ENCODE measurements around the gene SLC35E2B. TPM values are rescaled to one million over a fixed set of nuclear protein-coding genes. Genes with fewer than 3 reads are reported as not detected.

Gene SLC35E2B
- total RNA-seq, 1 donor, result 32.8 TPM

DNA sequence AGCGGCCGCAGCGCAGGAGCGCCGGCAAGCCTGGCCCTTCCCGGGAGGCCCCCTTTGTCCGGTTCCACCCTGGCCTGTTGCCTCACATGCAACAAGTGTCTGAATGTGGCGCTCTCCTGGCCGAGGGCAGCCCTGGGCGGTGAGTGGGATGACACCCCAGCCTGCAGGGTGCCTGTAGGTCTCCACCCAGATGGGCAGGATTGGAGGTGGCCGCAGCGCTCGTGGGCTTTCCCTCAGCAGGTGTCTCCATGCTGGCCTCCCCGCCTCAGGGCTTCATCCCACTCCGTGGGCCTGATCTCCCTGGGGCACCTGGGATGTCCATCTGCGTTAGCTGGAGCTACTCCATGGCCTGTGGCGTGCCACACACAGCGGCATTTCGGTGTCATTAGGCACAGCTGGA lies 75.8 kb downstream of the SLC35E2B start:
- DNase-seq (ENCODE audit: low read depth), result no peak
- TF ChIP-seq, protein P1, sequence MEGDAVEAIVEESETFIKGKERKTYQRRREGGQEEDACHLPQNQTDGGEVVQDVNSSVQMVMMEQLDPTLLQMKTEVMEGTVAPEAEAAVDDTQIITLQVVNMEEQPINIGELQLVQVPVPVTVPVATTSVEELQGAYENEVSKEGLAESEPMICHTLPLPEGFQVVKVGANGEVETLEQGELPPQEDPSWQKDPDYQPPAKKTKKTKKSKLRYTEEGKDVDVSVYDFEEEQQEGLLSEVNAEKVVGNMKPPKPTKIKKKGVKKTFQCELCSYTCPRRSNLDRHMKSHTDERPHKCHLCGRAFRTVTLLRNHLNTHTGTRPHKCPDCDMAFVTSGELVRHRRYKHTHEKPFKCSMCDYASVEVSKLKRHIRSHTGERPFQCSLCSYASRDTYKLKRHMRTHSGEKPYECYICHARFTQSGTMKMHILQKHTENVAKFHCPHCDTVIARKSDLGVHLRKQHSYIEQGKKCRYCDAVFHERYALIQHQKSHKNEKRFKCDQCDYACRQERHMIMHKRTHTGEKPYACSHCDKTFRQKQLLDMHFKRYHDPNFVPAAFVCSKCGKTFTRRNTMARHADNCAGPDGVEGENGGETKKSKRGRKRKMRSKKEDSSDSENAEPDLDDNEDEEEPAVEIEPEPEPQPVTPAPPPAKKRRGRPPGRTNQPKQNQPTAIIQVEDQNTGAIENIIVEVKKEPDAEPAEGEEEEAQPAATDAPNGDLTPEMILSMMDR (IDR thresholded peaks at IDR 0.05; ENCODE audit: insufficient read depth, low read depth, low read length), result no peak

DNA sequence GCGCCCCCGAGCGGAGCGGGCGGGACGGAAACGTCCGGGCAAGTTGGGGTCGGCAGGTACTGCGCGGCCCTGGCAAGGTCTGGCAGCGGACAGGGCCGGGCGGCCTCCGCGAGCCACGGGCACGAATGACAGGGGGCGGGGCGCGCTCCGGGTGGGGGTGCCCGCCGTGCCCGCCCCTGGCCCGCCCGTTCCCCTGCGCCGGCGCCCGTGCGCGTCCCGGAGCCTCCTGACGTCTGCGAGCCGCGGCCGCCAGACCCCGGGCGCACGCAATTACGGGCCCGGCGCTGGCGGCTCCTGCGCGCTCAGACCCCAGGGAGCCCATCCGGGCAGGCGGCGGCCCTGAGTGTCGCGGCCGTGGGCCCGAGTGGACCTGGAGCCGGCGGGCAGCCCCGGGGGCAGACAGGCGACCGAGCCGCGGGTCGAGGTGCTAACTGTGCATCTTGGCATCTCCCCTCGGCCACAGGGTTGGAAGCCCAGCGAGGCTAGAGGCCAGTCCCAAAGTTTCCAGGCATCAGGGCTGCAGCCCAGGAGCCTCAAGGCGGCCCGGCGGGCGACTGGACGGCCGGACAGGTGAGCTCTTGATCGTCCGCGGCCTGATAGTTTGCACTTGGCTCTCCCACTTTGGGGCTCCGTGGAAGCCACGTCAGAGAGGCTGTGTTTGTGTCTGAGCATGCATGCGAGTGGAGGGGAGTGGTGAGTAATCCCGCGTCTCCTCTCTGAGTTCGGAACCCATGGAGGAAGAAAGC lies 76.4 kb downstream of the SLC35E2B start:
- DNase-seq (ENCODE audit: low read depth), result peak; percentile 48
- TF ChIP-seq, protein P1 (IDR thresholded peaks at IDR 0.05; ENCODE audit: insufficient read depth, low read depth, low read length), result no peak

More for the DNA sequence above, 75.8 kb downstream of the SLC35E2B start:
- peak overlapping the region; percentile 83 for H3K4me3 ChIP-seq (ENCODE audit: low read depth, low read length)

DNA sequence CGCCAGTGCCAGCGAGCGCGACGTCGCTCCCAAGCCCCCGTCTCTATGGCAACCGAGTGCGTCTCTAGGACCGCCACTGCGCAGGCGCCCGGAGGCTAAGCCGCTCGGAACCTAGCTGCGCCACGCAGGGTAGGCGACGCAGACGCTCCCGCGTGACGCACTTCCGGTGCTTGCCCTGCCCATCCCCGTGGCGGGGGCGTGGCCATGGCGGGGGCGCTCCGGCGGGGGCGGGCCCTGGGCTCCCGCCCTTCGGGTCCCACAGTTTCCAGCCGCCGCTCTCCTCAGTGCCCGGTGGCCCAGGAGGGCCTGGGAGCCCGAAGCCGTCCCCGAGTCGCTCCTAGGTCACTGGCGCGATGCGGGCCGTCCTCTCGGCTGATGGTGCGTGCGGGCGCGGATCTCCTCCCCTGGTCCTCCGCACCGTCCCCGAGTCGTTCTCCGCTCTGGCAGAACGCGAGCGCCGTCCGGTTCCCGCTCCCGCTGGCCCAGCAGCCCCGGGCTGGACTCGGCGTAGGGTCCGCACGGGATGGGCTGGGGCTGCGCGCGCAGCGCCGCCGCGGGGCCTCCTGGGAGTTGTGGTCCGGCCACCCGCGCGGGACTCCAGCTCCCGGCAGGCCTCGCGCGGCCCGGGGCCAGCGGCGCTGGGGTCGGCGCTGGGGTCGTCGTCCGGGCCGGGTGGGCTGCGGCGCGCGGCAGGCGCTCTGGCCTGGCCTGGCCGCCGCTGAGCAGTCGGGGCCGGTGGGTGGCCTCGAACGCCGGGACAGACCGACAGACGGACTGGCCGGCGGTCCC lies 77.1 kb downstream of the SLC35E2B start, which contains the start of gene MIB2:
Gene MIB2, plus strand, starts transcription at position 245 of the 789 bp plus-strand sequence. CDS start 7,953 bp downstream, outside the sequence.
- peak within 1 kb of the TSS; percentile 83 for H3K4me3 ChIP-seq (ENCODE audit: low read depth, low read length)
- DNase-seq (ENCODE audit: low read depth), result peak; percentile 95
- TF ChIP-seq, protein P1 (IDR thresholded peaks at IDR 0.05; ENCODE audit: insufficient read depth, low read depth, low read length), result no peak

More for the DNA sequence above, 76.4 kb downstream of the SLC35E2B start:
- H3K4me3 ChIP-seq (ENCODE audit: low read depth, low read length), result peak overlapping the region; percentile 83

DNA sequence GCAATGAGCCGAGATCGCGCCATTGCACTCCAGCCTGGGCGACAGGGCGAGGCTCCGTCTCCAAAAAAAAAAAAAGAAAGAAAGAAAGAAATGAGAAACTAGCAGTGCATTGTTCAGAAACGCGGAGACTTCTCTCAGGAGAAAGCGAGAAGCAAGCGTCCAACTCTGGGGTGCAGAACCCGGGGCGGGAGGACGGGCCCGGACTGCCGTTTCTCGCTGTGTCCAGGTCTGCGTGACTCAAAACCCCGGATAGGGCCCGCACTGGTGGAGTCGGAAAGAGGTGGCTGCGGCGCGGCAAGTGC lies 77.7 kb downstream of the SLC35E2B start:
- peak overlapping the region; percentile 83 for H3K4me3 ChIP-seq (ENCODE audit: low read depth, low read length)
- TF ChIP-seq, protein P1 (IDR thresholded peaks at IDR 0.05; ENCODE audit: insufficient read depth, low read depth, low read length), result no peak
- no peak for DNase-seq (ENCODE audit: low read depth)

DNA sequence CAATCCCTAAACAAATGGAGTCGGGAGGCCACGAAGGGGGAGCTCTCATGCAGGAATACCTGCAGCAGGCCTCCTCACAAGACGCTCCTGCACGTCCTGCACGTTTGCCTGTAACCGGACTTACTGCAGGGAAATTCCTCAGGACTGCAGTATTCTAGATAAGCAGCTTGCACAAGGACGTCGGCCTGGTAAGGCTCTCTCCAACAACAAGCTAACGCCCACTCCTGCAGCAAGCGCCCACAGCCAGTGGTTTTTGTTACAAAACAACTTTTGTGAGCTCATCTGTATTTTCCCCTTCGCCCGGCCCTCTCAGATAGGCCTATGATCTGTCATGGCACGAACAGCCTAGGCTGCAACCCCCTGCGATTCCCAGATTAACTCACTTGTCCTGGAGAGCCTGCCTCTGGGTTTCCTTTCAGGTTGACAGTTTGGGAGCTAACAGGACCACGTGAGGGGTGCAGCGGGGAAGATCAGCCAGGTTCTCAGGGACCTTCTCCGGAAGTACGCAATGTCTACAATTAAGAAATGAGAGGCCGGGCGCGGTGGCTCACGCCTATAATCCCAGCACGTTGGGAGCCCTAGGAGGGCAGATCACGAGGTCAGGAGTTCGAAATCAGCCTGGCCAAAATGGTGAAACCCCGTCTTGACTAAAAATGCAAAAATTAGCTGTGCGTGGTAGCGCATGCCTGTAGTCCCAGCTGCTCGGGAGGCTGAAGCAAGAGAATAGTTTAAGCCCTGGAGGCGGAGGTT lies 78.2 kb downstream of the SLC35E2B start:
- DNase-seq (ENCODE audit: low read depth), result peak; percentile 91
- peak overlapping the region; percentile 83 for H3K4me3 ChIP-seq (ENCODE audit: low read depth, low read length)
- TF ChIP-seq, protein P1 (IDR thresholded peaks at IDR 0.05; ENCODE audit: insufficient read depth, low read depth, low read length), result no peak

DNA sequence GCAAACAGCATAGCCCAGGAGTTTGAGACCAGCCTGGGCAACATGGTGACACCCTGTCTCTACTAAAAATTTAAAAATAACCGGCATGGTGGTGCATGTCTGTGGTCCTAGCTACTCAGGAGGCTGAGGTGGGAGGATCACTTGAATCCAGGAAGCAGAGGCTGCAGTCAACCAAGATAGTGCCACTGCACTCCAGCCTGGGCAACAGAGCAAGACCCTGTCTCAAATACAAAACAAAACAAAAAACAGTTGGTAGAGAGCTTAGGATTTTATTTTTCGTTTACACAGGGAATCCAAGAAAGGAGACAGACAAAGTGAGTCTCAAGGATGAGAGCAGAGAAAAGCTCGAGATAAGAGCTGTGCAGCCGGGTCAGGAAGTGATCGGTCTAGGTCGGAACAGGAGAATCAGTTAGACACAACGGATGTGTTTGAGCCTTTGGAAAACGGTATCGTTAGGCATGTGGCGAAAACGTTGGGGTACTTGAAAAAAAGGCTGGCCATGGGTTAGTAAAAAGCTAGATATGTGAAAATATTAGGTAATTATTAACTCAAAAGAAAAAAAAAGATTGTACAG lies 79.0 kb downstream of the SLC35E2B start:
- H3K4me3 ChIP-seq (ENCODE audit: low read depth, low read length), result peak overlapping the region; percentile 83
- TF ChIP-seq, protein P1 (IDR thresholded peaks at IDR 0.05; ENCODE audit: insufficient read depth, low read depth, low read length), result no peak

More for the DNA sequence above, 79.0 kb downstream of the SLC35E2B start:
- DNase-seq (ENCODE audit: low read depth), result no peak

Data from fibroblast of villous mesenchyme (primary cell).